ENCODE results near the gene BCL7C. TPM values are rescaled to one million over a fixed set of nuclear protein-coding genes. Genes with fewer than 3 reads are reported as not detected.
A peak's percentile ranks its signal among the peaks of the same experiment; 100 is the strongest.

BCL7C gene
- polyA plus RNA-seq, 1 donor (not counting 4 experiments of a cell fraction or from before 2014, with no cell fraction given) = 19.2 TPM

GRCh38 chr16:30903596-30903995, 9.7 kb upstream of the BCL7C start:
- dilution Hi-C loops (cut with MboI; ENCODE audit: extremely low pct_ligation_motif_present, low sequenced_read_pairs) = no loop called here

GRCh38 chr16:30903002-30903401, 9.1 kb upstream of the BCL7C start:
- no peak overlapping the region for H3K4me2 ChIP-seq (ENCODE audit: control insufficient read depth, extremely low read depth, insufficient read depth, low read depth, low read length)
- DNase-seq (ENCODE audit: low read depth, low spot score) = no peak
- H3K9me3 ChIP-seq (ENCODE audit: control insufficient read depth, low read depth, low read length) = no peaks in the 10 kb centered on the region
- H2AFZ ChIP-seq (ENCODE audit: control insufficient read depth, low read length) = no peak overlapping the region
- no peaks in the 10 kb centered on the region for H3K9me1 ChIP-seq (ENCODE audit: control insufficient read depth, extremely low read depth, insufficient read depth, low read length)
- no peaks in the 10 kb centered on the region for H3K79me2 ChIP-seq (ENCODE audit: control insufficient read depth, insufficient read depth, low read length)
- H4K20me1 ChIP-seq (ENCODE audit: control insufficient read depth, extremely low read depth, insufficient read depth, low read length) = no peaks in the 10 kb centered on the region
- no peak overlapping the region for H3K27ac ChIP-seq (ENCODE audit: control insufficient read depth, insufficient read depth, low read length)
- dilution Hi-C loops (cut with MboI; ENCODE audit: extremely low pct_ligation_motif_present, low sequenced_read_pairs) = no loop called here
- no peak for FAIRE-seq
- TF ChIP-seq CTCF (optimal IDR thresholded peaks at IDR 0.05 in 1 of 3, IDR thresholded peaks at IDR 0.05 in 1 of 3, conservative IDR thresholded peaks at IDR 0.05 in 1 of 3; ENCODE audit: extremely low read depth in 1 of 3, insufficient read depth in 2 of 3, low read length in 3 of 3) = no peak
- no peak for TF ChIP-seq EZH2 (IDR thresholded peaks at IDR 0.05; ENCODE audit: low read length)
- peaks cover 9% of the 10 kb centered on the region for H3K4me1 ChIP-seq (ENCODE audit: control insufficient read depth, extremely low read depth, insufficient read depth, low read length)
- H3K9ac ChIP-seq (ENCODE audit: control insufficient read depth, extremely low read depth, insufficient read depth, low read length) = no peak overlapping the region
- H3K4me3 ChIP-seq (ENCODE audit: control insufficient read depth in 2 of 3, extremely low read depth in 1 of 3, insufficient read depth in 2 of 3, low read depth in 1 of 3, low read length in 3 of 3) = no peak overlapping the region
- no peaks in the 10 kb centered on the region for H3K27me3 ChIP-seq (ENCODE audit: control insufficient read depth, extremely low read depth, insufficient read depth, low read length)
- no peaks in the 10 kb centered on the region for H3K36me3 ChIP-seq (ENCODE audit: control insufficient read depth in 2 of 2, extremely low read depth in 1 of 2, insufficient read depth in 2 of 2, low read length in 2 of 2)

More at GRCh38 chr16:30903596-30903995, 9.7 kb upstream of the BCL7C start:
- FAIRE-seq = no peak
- Histone ChIP-seq H4K20me1 (ENCODE audit: control insufficient read depth, extremely low read depth, insufficient read depth, low read length) (no peaks in the 10 kb centered on the region), H3K27ac (ENCODE audit: control insufficient read depth, insufficient read depth, low read length) (no peak overlapping the region), H3K4me3 (ENCODE audit: control insufficient read depth in 2 of 3, extremely low read depth in 1 of 3, insufficient read depth in 2 of 3, low read depth in 1 of 3, low read length in 3 of 3) (no peak overlapping the region), H3K4me2 (ENCODE audit: control insufficient read depth, extremely low read depth, insufficient read depth, low read depth, low read length) (no peak overlapping the region), H3K36me3 (ENCODE audit: control insufficient read depth in 2 of 2, extremely low read depth in 1 of 2, insufficient read depth in 2 of 2, low read length in 2 of 2) (no peaks in the 10 kb centered on the region), H3K9me1 (ENCODE audit: control insufficient read depth, extremely low read depth, insufficient read depth, low read length) (no peaks in the 10 kb centered on the region), H2AFZ (ENCODE audit: control insufficient read depth, low read length) (peak overlapping the region; percentile 36), H3K4me1 (ENCODE audit: control insufficient read depth, extremely low read depth, insufficient read depth, low read length) (peaks cover 9% of the 10 kb centered on the region), H3K9me3 (ENCODE audit: control insufficient read depth, low read depth, low read length) (no peaks in the 10 kb centered on the region), H3K79me2 (ENCODE audit: control insufficient read depth, insufficient read depth, low read length) (no peaks in the 10 kb centered on the region), H3K27me3 (ENCODE audit: control insufficient read depth, extremely low read depth, insufficient read depth, low read length) (no peaks in the 10 kb centered on the region), H3K9ac (ENCODE audit: control insufficient read depth, extremely low read depth, insufficient read depth, low read length) (no peak overlapping the region)
- TF ChIP-seq EZH2 (IDR thresholded peaks at IDR 0.05; ENCODE audit: low read length) (no peak), CTCF (optimal IDR thresholded peaks at IDR 0.05 in 1 of 3, IDR thresholded peaks at IDR 0.05 in 1 of 3, conservative IDR thresholded peaks at IDR 0.05 in 1 of 3; ENCODE audit: extremely low read depth in 1 of 3, insufficient read depth in 2 of 3, low read length in 3 of 3) (no peak)
- DNase-seq (ENCODE audit: low read depth, low spot score) = no peak
